NCI-H187 (cell line): ENCODE measurements around the gene DOK3.
"Not testable (repeated sequence)": the region's sequence is repeated elsewhere in the genome, so short reads cannot be mapped to it uniquely, and the experiment has no call there.

ENCODE experiments used
- DNase-seq, 2 experiments: peaks; one replicate each; lab custom pipeline; 2025; lab: John Stamatoyannopoulos, UW

DOK3 gene

GRCh38 chr5:177534433-177534832 lies 24.8 kb upstream of the DOK3 start:
- not testable (repeated sequence) for DNase-seq

- no peak for DNase-seq
Measured at GRCh38 chr5:177531209-177531940, 21.7 kb upstream of the DOK3 start.

GRCh38 chr5:177530638-177531037 lies 21.0 kb upstream of the DOK3 start:
- DNase-seq: no peak

GRCh38 chr5:177529247-177530203 lies 19.9 kb upstream of the DOK3 start:
- DNase-seq: no peak

- no peak for DNase-seq
Measured at GRCh38 chr5:177528631-177529030, 19.0 kb upstream of the DOK3 start.

- DNase-seq: no peak
Measured at GRCh38 chr5:177527595-177527994, 18.0 kb upstream of the DOK3 start.

GRCh38 chr5:177526791-177527190 lies 17.2 kb upstream of the DOK3 start:
- DNase-seq: no peak

GRCh38 chr5:177526191-177526590 lies 16.6 kb upstream of the DOK3 start:
- DNase-seq: no peak

- DNase-seq: no peak
Measured at GRCh38 chr5:177524941-177525655, 15.5 kb upstream of the DOK3 start.

GRCh38 chr5:177524539-177524900 lies 14.9 kb upstream of the DOK3 start:
- no peak for DNase-seq

GRCh38 chr5:177523711-177524538 lies 14.3 kb upstream of the DOK3 start:
- no peak for DNase-seq

GRCh38 chr5:177520916-177521513 lies 11.4 kb upstream of the DOK3 start:
- no peak for DNase-seq

GRCh38 chr5:177520271-177520670 lies 10.6 kb upstream of the DOK3 start:
- DNase-seq: no peak

GRCh38 chr5:177519463-177520235 lies 10.0 kb upstream of the DOK3 start:
- no peak for DNase-seq

GRCh38 chr5:177516601-177517568 lies 7.3 kb upstream of the DOK3 start, which contains the start of gene DDX41:
Gene DDX41 (minus strand): TSS chr5:177516961. CDS start chr5:177516945, 16 bp downstream.
- peak; percentile 87 to 91 for DNase-seq

GRCh38 chr5:177515580-177515979 lies 6.0 kb upstream of the DOK3 start:
- DNase-seq: no peak

GRCh38 chr5:177514541-177514940 lies 4.9 kb upstream of the DOK3 start:
- no peak for DNase-seq

- no peak for DNase-seq
Measured at GRCh38 chr5:177513500-177513899, 3.9 kb upstream of the DOK3 start.

GRCh38 chr5:177512736-177513380 lies 3.2 kb upstream of the DOK3 start:
- no peak for DNase-seq
